Body of pancreas (tissue), 4 donors: ENCODE results near the gene FUT2.

Experiments
- CTCF ChIP-seq, 7 experiments: fragments of 450-650 bp in 4 of 7; fragments of 200-600 bp in 3 of 7; sonication (generic) in 3 of 7; IDR thresholded peaks; one replicate each; pipeline ENCODE4 v1.5.1; 2016 to 2019; ENCODE audit warnings: antibody characterized with exemption in 7 of 7
- POLR2A ChIP-seq, 3 donors: fragments of 450-650 bp; IDR thresholded peaks; one replicate each; pipeline ENCODE4 v1.6.1; 2016; ENCODE audit warnings: antibody characterized with exemption in 3 of 3, mild to moderate bottlenecking in 2 of 3

- TF ChIP-seq CTCF (IDR thresholded peaks at IDR 0.05) (no peak), POLR2A (IDR thresholded peaks at IDR 0.05) (peak in 1 of 3 donors; percentile 3)
Observed at GRCh38 chr19:48750771-48751504, 55.2 kb downstream of the FUT2 start.
